GM12878 (cell line): ENCODE measurements around the gene TBC1D2B. TPM values are rescaled to one million over a fixed set of nuclear protein-coding genes. Genes with fewer than 3 reads are reported as not detected.

ENCODE experiments used
- CBFB ChIP-seq: IDR thresholded peaks from 2 replicates; pipeline ENCODE4 v1.6.1; 2016; ENCODE audit warnings: antibody characterized with exemption, low read depth
- CREM ChIP-seq: IDR thresholded peaks from 2 replicates; pipeline ENCODE4 v1.6.1; 2014; ENCODE audit warnings: antibody characterized with exemption, low read depth
- HDAC2 ChIP-seq: fragments of 200-600 bp; sonication (generic); IDR thresholded peaks from 2 replicates; pipeline ENCODE4 v1.6.1; 2017
- LARP7 ChIP-seq: fragments of 450-650 bp; IDR thresholded peaks from 2 replicates; pipeline ENCODE4 v1.6.1; 2017; ENCODE audit warnings: mild to moderate bottlenecking
- MEF2A ChIP-seq: IDR thresholded peaks from 2 replicates; pipeline ENCODE4 v1.6.1; 2011; ENCODE audit warnings: low read depth, mild to moderate bottlenecking, low read length, moderate library complexity; ENCODE audit not compliant: insufficient read depth
- MEF2B ChIP-seq: fragments of 450-650 bp; IDR thresholded peaks from 2 replicates; pipeline ENCODE4 v1.6.1; 2018; ENCODE audit warnings: mild to moderate bottlenecking, moderate library complexity; ENCODE audit not compliant: partially characterized antibody, poor library complexity, severe bottlenecking
- USF2 ChIP-seq: IDR thresholded peaks from 2 replicates; pipeline ENCODE4 v1.6.1; 2011; ENCODE audit warnings: low read depth, low read length, improper control_type of control experiment, borderline replicate concordance
- polyA plus RNA-seq, 11 experiments: library from polyadenylated mRNA; depleted of rRNA in 4 of 11; unstranded in 6 of 11; stranded (reverse) in 5 of 11; fragments of >200 nt; fragmentation: Nextera tagmentation in 4 of 11; fragmentation: Illumina TruSeq in 1 of 11; extraction: Ambion mirVana in 4 of 11; extraction: Trizol in 1 of 11; gene quantifications; 1 replicate in 1 of 11; 2 replicates in 10 of 11; pipeline versions ENCODE4 v1.2.1 to v1.2.3, GENCODE V29; 2011 to 2016; ENCODE audit warnings: inconsistent platforms in 2 of 11, missing spikeins in 2 of 11, low read depth in 1 of 11
- total RNA-seq, 4 experiments: library from RNA; depleted of rRNA in 3 of 4; stranded (reverse); fragments of >200 nt in 3 of 4; fragmentation: Illumina TruSeq in 1 of 4; extraction: Trizol in 1 of 4; gene quantifications; 2 replicates each; pipeline versions ENCODE4 v1.2.1 to v1.2.3, GENCODE V29; 2013 to 2021
- TF ChIP-seq, protein P1 (sequence below): fragments of 450-650 bp; IDR thresholded peaks from 2 replicates; pipeline ENCODE4 v1.6.1; 2016; ENCODE audit warnings: mild to moderate bottlenecking, moderate library complexity, borderline replicate concordance

TBC1D2B gene
- total and polyA plus RNA-seq, 10 of the 15 experiments (the other 5 are each of a cell fraction or from before 2014, with no cell fraction given): 1.3 to 53.4 (median 19.4) TPM

DNA sequence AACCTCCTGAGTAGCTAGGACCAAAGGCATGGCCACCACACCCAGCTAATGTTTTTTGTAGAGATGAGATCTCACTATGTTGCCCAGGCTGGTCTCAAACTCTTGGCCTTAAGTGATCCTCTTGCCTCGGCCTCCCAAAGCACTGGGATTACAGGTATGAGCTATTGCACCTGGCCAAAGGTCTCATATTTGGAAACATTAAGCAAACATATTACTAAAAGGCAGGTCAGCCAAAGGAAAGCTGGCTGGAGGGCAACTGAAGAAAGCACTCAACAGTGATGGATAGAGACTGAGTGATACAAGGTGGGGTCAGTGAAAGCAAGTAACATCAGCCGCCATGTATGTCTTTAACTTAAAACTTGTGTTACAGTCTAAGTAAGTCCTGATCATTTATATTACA lies 57.5 kb downstream of the TBC1D2B start (continued):
- TF ChIP-seq, protein P1, sequence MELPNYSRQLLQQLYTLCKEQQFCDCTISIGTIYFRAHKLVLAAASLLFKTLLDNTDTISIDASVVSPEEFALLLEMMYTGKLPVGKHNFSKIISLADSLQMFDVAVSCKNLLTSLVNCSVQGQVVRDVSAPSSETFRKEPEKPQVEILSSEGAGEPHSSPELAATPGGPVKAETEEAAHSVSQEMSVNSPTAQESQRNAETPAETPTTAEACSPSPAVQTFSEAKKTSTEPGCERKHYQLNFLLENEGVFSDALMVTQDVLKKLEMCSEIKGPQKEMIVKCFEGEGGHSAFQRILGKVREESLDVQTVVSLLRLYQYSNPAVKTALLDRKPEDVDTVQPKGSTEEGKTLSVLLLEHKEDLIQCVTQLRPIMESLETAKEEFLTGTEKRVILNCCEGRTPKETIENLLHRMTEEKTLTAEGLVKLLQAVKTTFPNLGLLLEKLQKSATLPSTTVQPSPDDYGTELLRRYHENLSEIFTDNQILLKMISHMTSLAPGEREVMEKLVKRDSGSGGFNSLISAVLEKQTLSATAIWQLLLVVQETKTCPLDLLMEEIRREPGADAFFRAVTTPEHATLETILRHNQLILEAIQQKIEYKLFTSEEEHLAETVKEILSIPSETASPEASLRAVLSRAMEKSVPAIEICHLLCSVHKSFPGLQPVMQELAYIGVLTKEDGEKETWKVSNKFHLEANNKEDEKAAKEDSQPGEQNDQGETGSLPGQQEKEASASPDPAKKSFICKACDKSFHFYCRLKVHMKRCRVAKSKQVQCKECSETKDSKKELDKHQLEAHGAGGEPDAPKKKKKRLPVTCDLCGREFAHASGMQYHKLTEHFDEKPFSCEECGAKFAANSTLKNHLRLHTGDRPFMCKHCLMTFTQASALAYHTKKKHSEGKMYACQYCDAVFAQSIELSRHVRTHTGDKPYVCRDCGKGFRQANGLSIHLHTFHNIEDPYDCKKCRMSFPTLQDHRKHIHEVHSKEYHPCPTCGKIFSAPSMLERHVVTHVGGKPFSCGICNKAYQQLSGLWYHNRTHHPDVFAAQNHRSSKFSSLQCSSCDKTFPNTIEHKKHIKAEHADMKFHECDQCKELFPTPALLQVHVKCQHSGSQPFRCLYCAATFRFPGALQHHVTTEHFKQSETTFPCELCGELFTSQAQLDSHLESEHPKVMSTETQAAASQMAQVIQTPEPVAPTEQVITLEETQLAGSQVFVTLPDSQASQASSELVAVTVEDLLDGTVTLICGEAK: no peak
- no peak for TF ChIP-seq LARP7
- no peak for TF ChIP-seq MEF2A
- TF ChIP-seq USF2: no peak
- no peak for TF ChIP-seq MEF2B
- TF ChIP-seq CBFB: no peak
- TF ChIP-seq HDAC2: no peak
- no peak for TF ChIP-seq CREM
